ENCODE data around the gene CPEB2.

DNA sequence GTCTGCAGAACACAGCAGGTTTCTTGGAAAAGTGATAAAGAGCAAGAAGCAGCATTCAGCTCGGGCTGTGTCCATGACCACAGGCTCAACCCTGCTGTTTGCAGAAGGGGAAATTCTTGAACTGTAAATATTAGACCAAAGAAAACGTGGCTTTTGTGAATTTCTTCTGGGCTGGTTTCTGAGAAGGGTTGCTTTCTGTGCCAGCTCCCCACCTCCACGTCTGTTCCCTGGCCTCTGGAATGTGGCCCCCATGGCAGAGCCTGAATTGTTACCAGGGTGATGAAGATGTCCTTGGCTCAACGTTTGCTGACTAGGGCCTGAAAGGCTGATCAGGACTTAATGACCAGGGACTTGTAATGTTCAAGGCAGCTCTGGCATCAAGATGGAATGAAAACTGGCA, 116.0 kb downstream of the CPEB2 start:
- no peak for TF ChIP-seq POLR2A (IDR thresholded peaks at IDR 0.05; ENCODE audit: low read depth, low read length)
- TF ChIP-seq TAF1 (IDR thresholded peaks at IDR 0.05; ENCODE audit: borderline replicate concordance, low read depth, low read length), result no peak

All from GM12892 (cell line).